SK-N-SH treated with all-trans-retinoic acid at 6 μM for 48 hours (cell line): Measurements from ENCODE around the gene PARP16.

Experiments used
- ATAC-seq: fragments of 200-7000 bp; cut with Tn5 transposase; 3 replicates; pipeline ENCODE4 v1.9.1; 2020; ENCODE audit warnings: mild to moderate bottlenecking, moderate library complexity
- BACH2 ChIP-seq: fragments of 250-450 bp; sonication (Bioruptor Pico); IDR thresholded peaks from 2 replicates; pipeline ENCODE4 v1.9.0; 2021; ENCODE audit warnings: mild to moderate bottlenecking, borderline replicate concordance
- CSDC2 ChIP-seq: fragments of 250-450 bp; sonication (Bioruptor Pico); IDR thresholded peaks from 2 replicates; pipeline ENCODE4 v1.5.0; 2020; ENCODE audit warnings: mild to moderate bottlenecking, moderate library complexity
- ESRRG ChIP-seq: fragments of 250-450 bp; sonication (Bioruptor Pico); IDR thresholded peaks from 2 replicates; pipeline ENCODE4 v1.6.1; 2021; ENCODE audit warnings: mild to moderate bottlenecking
- GLIS3 ChIP-seq: fragments of 250-450 bp; sonication (Bioruptor Pico); IDR thresholded peaks from 2 replicates; pipeline ENCODE4 v1.5.0; 2020; ENCODE audit warnings: mild to moderate bottlenecking, moderate library complexity
- ISL1 ChIP-seq: fragments of 250-450 bp; sonication (Bioruptor Pico); IDR thresholded peaks from 2 replicates; pipeline ENCODE4 v2.1.2; 2022; ENCODE audit warnings: mild to moderate bottlenecking, moderate library complexity
- PPARA ChIP-seq: fragments of 250-450 bp; sonication (Bioruptor Pico); IDR thresholded peaks from 2 replicates; pipeline ENCODE4 v1.5.0; 2020; ENCODE audit warnings: mild to moderate bottlenecking, borderline replicate concordance
- RARB ChIP-seq: fragments of 250-450 bp; sonication (Bioruptor Pico); IDR thresholded peaks from 2 replicates; pipeline ENCODE4 v1.8.0; 2021; ENCODE audit warnings: mild to moderate bottlenecking, moderate library complexity
- SNAI2 ChIP-seq: fragments of 250-450 bp; sonication (Bioruptor Pico); IDR thresholded peaks from 2 replicates; pipeline ENCODE4 v1.5.0; 2020; ENCODE audit warnings: mild to moderate bottlenecking, moderate library complexity
- TCF4 ChIP-seq: fragments of 250-450 bp; sonication (Bioruptor Pico); IDR thresholded peaks from 2 replicates; pipeline ENCODE4 v1.8.0; 2021; ENCODE audit warnings: mild to moderate bottlenecking, moderate library complexity, borderline replicate concordance
- TOX ChIP-seq: fragments of 250-450 bp; sonication (Bioruptor Pico); IDR thresholded peaks from 2 replicates; pipeline ENCODE4 v1.8.0; 2021; ENCODE audit warnings: mild to moderate bottlenecking, moderate library complexity, borderline replicate concordance
- ZC3H10 ChIP-seq: fragments of 250-450 bp; sonication (Bioruptor Pico); IDR thresholded peaks from 2 replicates; pipeline ENCODE4 v1.5.1; 2021; ENCODE audit warnings: mild to moderate bottlenecking, moderate library complexity
- ZFP3 ChIP-seq: fragments of 250-450 bp; sonication (Bioruptor Pico); IDR thresholded peaks from 2 replicates; pipeline ENCODE4 v1.5.0; 2020; ENCODE audit warnings: mild to moderate bottlenecking, moderate library complexity
- ZFP30 ChIP-seq: fragments of 450-650 bp; formaldehyde crosslinking; IDR thresholded peaks from 2 replicates; pipeline ENCODE4 v1.5.0; 2022; ENCODE audit warnings: mild to moderate bottlenecking, moderate library complexity
- ZNF565 ChIP-seq: fragments of 450-650 bp; formaldehyde crosslinking; conservative IDR thresholded peaks from 2 replicates; pipeline ENCODE4 v1.5.0; 2020; ENCODE audit warnings: low read depth, mild to moderate bottlenecking, moderate library complexity
- ZNF70 ChIP-seq: fragments of 450-650 bp; formaldehyde crosslinking; IDR thresholded peaks from 2 replicates; pipeline ENCODE4 v1.5.0; 2020; ENCODE audit warnings: mild to moderate bottlenecking, moderate library complexity
- TF ChIP-seq, protein P1 (sequence below): fragments of 250-450 bp; sonication (Bioruptor Pico); IDR thresholded peaks from 2 replicates; pipeline ENCODE4 v1.5.1; 2021; ENCODE audit warnings: mild to moderate bottlenecking, moderate library complexity
- TF ChIP-seq, protein P2 (sequence below): fragments of 250-450 bp; sonication (Bioruptor Pico); IDR thresholded peaks from 2 replicates; pipeline ENCODE4 v1.5.1; 2020; ENCODE audit warnings: low read depth, mild to moderate bottlenecking, moderate library complexity
- TF ChIP-seq, protein P3 (sequence below): fragments of 250-450 bp; sonication (Bioruptor Pico); IDR thresholded peaks from 2 replicates; pipeline ENCODE4 v1.8.0; 2021; ENCODE audit warnings: low read depth, mild to moderate bottlenecking, moderate library complexity, borderline replicate concordance
- TF ChIP-seq, protein P4 (sequence below): fragments of 250-450 bp; sonication (Bioruptor Pico); IDR thresholded peaks from 2 replicates; pipeline ENCODE4 v1.5.0; 2020; ENCODE audit warnings: mild to moderate bottlenecking, moderate library complexity

Gene PARP16

GRCh38 chr15:65275104-65275727 is 11.5 kb downstream of the PARP16 start:
- TF ChIP-seq TOX (CRISPR knock-in tag) (no peak), RARB (CRISPR knock-in tag) (no peak), ZNF565 (CRISPR knock-in tag) (no peak), SNAI2 (CRISPR knock-in tag) (no peak), ESRRG (CRISPR knock-in tag) (no peak), BACH2 (no peak), ZNF70 (CRISPR knock-in tag) (no peak), GLIS3 (CRISPR knock-in tag) (no peak), ZFP30 (CRISPR knock-in tag) (no peak), CSDC2 (CRISPR knock-in tag) (no peak), PPARA (CRISPR knock-in tag) (no peak), ZC3H10 (CRISPR knock-in tag) (no peak), ZFP3 (CRISPR knock-in tag) (no peak)
- TF ChIP-seq, protein P1, sequence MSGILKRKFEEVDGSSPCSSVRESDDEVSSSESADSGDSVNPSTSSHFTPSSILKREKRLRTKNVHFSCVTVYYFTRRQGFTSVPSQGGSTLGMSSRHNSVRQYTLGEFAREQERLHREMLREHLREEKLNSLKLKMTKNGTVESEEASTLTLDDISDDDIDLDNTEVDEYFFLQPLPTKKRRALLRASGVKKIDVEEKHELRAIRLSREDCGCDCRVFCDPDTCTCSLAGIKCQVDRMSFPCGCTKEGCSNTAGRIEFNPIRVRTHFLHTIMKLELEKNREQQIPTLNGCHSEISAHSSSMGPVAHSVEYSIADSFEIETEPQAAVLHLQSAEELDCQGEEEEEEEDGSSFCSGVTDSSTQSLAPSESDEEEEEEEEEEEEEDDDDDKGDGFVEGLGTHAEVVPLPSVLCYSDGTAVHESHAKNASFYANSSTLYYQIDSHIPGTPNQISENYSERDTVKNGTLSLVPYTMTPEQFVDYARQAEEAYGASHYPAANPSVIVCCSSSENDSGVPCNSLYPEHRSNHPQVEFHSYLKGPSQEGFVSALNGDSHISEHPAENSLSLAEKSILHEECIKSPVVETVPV (CRISPR knock-in tag): no peak
- TF ChIP-seq, protein P2, sequence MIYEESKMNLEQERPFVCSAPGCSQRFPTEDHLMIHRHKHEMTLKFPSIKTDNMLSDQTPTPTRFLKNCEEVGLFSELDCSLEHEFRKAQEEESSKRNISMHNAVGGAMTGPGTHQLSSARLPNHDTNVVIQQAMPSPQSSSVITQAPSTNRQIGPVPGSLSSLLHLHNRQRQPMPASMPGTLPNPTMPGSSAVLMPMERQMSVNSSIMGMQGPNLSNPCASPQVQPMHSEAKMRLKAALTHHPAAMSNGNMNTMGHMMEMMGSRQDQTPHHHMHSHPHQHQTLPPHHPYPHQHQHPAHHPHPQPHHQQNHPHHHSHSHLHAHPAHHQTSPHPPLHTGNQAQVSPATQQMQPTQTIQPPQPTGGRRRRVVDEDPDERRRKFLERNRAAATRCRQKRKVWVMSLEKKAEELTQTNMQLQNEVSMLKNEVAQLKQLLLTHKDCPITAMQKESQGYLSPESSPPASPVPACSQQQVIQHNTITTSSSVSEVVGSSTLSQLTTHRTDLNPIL: no peak
- TF ChIP-seq, protein P3, sequence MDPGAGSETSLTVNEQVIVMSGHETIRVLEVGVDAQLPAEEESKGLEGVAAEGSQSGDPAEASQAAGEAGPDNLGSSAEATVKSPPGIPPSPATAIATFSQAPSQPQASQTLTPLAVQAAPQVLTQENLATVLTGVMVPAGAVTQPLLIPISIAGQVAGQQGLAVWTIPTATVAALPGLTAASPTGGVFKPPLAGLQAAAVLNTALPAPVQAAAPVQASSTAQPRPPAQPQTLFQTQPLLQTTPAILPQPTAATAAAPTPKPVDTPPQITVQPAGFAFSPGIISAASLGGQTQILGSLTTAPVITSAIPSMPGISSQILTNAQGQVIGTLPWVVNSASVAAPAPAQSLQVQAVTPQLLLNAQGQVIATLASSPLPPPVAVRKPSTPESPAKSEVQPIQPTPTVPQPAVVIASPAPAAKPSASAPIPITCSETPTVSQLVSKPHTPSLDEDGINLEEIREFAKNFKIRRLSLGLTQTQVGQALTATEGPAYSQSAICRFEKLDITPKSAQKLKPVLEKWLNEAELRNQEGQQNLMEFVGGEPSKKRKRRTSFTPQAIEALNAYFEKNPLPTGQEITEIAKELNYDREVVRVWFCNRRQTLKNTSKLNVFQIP: no peak

GRCh38 chr15:65270811-65271545 is 15.7 kb downstream of the PARP16 start:
- ATAC-seq: peak; percentile 98

More at GRCh38 chr15:65275104-65275727, 11.5 kb downstream of the PARP16 start:
- ATAC-seq: no peak

DNA sequence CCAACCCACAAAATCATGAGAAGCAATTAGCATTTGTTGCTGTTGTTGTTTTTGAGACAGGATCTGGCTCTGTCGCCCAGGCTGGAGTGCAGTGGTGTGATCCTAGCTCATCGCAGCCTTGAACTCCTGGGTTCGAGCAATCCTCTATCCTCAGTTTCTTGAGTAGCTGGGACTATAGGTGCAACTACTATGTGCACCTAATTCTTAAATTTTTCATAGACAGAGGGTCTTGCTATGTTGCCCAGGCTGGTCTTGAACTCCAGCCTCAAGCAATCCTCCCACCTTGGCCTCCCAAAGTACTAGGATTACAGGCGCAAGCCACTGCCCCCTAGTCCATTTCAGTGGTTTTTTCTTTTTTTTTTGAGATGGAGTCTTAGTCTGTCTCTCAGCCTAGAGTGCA is 18.3 kb downstream of the PARP16 start:
- TF ChIP-seq, protein P1 (CRISPR knock-in tag): no peak
- TF ChIP-seq ZNF70 (CRISPR knock-in tag) (no peak), ZC3H10 (CRISPR knock-in tag) (no peak), ZFP3 (CRISPR knock-in tag) (no peak), ZNF565 (CRISPR knock-in tag) (no peak), PPARA (CRISPR knock-in tag) (no peak)
- TF ChIP-seq, protein P4, sequence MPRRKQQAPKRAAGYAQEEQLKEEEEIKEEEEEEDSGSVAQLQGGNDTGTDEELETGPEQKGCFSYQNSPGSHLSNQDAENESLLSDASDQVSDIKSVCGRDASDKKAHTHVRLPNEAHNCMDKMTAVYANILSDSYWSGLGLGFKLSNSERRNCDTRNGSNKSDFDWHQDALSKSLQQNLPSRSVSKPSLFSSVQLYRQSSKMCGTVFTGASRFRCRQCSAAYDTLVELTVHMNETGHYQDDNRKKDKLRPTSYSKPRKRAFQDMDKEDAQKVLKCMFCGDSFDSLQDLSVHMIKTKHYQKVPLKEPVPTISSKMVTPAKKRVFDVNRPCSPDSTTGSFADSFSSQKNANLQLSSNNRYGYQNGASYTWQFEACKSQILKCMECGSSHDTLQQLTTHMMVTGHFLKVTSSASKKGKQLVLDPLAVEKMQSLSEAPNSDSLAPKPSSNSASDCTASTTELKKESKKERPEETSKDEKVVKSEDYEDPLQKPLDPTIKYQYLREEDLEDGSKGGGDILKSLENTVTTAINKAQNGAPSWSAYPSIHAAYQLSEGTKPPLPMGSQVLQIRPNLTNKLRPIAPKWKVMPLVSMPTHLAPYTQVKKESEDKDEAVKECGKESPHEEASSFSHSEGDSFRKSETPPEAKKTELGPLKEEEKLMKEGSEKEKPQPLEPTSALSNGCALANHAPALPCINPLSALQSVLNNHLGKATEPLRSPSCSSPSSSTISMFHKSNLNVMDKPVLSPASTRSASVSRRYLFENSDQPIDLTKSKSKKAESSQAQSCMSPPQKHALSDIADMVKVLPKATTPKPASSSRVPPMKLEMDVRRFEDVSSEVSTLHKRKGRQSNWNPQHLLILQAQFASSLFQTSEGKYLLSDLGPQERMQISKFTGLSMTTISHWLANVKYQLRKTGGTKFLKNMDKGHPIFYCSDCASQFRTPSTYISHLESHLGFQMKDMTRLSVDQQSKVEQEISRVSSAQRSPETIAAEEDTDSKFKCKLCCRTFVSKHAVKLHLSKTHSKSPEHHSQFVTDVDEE (CRISPR knock-in tag): no peak
- ATAC-seq: no peak

DNA sequence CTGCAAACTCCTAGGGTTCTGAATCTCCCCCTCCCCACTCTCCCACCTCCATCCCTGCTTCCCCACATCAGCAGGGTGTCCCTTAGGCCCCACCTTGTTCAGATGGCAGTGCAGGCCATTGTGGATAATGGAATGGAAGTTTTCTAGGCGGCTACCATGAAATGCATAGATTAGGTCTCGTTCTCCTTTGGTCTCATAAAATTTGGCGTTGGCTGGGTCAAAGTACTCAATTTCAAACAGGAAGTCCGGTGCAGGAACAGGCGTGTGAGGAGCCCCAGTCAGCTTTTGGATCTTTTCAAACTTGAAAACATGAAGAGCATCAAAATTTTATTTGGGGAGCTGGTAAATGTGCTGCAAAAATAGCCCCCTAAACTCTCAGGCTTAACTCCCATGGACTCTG is 20.2 kb downstream of the PARP16 start:
- no peak for ATAC-seq
- TF ChIP-seq, protein P3: no peak
- TF ChIP-seq, protein P4 (CRISPR knock-in tag): no peak
- TF ChIP-seq ZNF70 (CRISPR knock-in tag) (no peak), TCF4 (CRISPR knock-in tag) (no peak), ZC3H10 (CRISPR knock-in tag) (no peak), BACH2 (no peak), ISL1 (CRISPR knock-in tag) (no peak)
- TF ChIP-seq, all 23 proteins: peak for 0
